SK-MEL-5 (cell line): ENCODE data around the gene MVB12B. TPM values are rescaled to one million over a fixed set of nuclear protein-coding genes. Genes with fewer than 3 reads are reported as not detected.
A peak's percentile ranks its signal among the peaks of the same experiment; 100 is the strongest.

Experiments used
- DNase-seq: peaks from one replicate; pipeline ENCODE4 v3.0.0-alpha.2; 2016; ENCODE audit warnings: low read depth, low spot score
- in situ Hi-C: cut with HindIII; loops from 2 replicates; pipeline ENCODE4 v1.10.0; 2016; ENCODE audit warnings: low sequenced_read_pairs, high pct_unique_total_duplicates, low pct_unique_long_range_greater_than_20kb
- total RNA-seq: library from RNA; depleted of rRNA; stranded (reverse); fragments of >200 nt; shearing (Covaris generic); gene quantifications from 2 replicates; pipeline ENCODE4 v1.2.3, GENCODE V29; 2014

The MVB12B gene
- total RNA-seq, 1 experiment from 2014 or later: 3.1 TPM

DNA sequence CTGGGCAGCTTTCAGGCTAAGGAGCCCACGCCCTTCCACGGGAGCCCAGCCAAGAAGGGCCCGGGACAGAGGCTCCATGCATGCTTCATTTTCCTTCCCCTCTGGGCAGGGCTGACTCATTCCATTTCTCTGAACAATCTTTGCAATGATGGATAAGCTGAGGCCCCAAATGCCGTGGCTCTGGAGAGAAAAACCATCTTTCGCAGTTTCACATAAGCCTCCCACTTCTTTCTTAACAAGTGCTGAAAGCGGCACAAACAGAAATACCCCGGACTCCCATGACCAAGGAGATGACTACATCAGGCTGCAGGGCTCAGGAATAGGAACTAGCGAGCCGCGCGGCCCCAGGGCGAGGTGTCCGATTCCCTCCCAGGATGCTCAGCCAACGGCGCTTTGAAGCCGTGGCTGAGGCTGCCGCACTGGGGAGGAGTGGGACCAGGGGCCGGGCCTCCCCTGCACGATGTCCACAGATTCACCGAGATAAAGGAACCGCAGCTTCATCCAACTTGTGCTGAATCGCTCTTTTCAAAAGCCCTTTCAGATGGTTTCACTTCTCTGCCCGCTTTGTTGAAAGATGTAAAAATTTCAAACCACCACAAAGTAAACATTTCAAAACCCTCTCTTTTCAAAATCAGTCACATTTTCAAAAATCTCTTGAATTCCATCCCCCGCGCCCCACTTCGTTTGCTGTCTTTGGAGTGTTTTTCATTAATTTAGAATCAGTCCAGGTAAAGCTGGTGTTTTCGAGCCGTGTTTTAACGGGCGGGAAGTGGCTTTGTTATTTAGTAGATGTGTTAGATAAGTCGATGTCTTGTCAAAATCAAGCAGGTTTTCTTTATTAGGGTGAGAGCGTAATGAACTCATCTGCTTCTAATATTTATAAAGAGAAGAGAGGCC lies 190.6 kb downstream of the MVB12B start:
- in situ Hi-C loops: no loop called here
- DNase-seq: peak; percentile 81

- DNase-seq: no peak
- in situ Hi-C loops: no loop called here
These were observed 191.3 kb downstream of the MVB12B start for GRCh38 chr9:126517833-126518356.

GRCh38 chr9:126518763-126519162 lies 192.1 kb downstream of the MVB12B start:
- no peak for DNase-seq
- in situ Hi-C loops: no loop called here

GRCh38 chr9:126519660-126520420 lies 193.2 kb downstream of the MVB12B start:
- DNase-seq: no peak
- in situ Hi-C loops: no loop called here

DNA sequence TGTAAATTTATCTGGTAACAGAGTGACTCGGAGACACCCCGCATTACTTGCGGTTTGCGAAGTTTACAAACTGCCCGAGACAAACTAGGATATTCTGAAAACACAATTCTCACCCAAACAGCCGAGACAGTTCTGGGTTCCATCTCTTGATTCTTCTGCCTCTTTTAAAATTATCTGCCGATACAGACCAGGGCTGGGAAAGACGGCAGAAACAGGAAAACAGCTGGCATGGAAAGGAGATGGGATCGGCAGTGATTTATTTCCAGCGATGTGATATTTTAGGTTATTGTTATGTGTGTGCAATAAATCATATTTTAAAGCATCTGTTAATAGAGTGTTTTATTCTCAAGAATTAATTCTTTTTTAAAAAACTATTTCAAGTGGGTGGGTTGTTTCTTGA lies 193.8 kb downstream of the MVB12B start:
- no peak for DNase-seq
- in situ Hi-C loops: no loop called here

DNA sequence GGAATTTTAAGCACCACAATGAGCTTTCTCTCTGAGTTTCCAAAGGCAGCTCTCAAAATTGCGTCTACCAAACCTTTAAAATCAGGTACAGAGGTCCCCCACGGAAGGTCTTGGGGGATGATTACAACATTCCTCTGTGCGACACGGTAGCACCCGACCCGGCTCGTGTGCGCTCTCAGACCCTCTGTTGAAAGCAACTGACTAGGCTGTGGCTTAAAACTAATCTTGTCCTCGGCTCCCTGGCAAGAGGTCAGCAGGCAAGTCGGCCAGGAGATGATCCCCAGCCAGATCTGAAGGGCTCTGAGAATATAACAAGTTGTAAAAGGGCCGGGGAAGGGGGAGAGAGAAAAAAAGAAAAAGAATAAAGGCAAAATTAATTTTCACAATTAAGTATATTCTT lies 194.5 kb downstream of the MVB12B start:
- in situ Hi-C loops: no loop called here
- no peak for DNase-seq

- in situ Hi-C loops: no loop called here
- no peak for DNase-seq
These were observed 194.9 kb downstream of the MVB12B start for GRCh38 chr9:126521551-126521950.

DNA sequence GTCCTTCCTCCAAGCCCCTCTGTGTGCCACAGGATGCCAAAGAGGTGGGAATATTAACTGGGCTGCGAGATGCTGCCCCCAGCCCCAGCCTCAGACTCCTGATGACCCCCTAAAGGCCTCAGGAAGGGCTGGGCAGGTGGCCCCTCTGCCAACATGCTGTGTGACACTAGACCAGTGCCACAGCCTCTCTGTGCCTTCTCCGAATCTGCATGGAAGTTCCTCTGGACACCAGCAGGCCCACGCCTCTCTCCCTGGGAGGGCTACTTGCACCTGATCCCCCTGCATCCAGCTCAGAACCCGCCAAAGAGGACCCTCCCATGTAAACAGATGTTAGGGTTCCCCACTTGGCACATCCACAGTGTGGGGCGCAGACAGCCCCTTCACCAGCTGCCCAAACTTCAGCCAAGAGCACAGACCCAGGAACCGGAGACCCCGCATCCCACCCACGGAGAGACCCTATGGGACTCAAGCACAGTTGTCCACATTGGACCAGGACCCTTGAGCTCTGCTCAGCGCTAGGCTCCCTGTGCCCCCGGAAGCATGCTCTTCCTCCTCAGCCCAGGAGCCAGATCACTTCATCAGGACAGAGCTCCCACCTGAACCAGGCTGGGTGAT lies 195.5 kb downstream of the MVB12B start:
- DNase-seq: no peak
- in situ Hi-C loops: no loop called here

DNA sequence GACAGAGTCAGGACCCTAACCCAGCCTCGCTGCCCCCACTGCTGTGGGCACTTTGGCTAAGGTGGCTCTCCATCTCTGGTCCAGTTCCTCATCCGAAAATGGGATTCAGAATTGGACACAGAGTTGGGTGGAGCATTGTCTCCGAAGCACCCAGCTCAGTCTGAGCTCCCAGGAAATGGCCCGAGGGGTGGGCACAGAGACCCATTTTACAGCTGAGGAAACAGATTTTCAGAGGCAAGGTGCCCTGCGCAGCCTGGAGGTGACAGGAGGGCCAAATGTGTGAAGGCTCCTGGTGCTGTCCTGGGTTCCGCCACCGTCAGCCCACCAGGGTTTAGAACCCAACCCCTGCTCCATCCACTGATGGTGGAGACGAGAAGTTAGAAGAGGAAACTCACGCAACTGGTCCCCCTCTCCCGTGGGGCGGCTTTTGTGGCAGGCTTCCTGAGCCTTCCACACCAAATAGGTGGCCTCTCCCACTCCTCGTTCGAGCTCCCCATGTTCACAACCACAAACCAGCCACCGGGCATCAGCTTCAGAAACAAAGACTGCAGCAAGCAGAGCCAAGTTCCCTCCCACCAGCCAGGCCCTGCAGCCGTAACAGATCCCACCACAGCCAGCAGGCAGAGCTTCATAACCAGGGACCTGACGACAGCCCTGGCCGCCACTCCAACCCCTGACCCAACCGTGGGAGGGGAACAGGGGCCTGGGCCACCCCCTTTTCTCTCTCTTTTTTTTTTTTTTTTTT lies 196.2 kb downstream of the MVB12B start:
- in situ Hi-C loops: no loop called here

DNA sequence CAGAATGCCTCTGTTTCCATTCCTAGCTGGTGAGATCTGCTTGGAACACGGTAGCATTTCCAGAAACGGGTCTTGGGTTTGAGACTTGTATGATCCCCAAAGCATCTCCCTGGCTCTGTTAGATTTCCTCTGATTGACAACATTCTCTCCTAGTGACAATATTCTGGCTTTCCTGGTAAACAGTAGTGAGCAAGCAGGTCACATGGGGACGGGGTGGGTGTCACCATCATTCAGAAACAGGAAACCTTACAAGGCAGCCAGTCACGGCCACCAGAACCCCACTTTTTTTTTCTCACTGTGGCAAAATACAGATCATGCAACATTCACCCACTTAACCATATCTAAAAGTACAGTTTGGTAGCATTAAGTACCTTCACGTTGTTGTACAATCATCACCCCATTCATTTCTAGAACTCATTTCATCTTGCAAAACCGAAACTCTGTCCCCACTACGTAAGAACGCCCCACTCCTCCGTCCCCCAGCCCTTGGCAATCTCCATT lies 197.0 kb downstream of the MVB12B start:
- in situ Hi-C loops: no loop called here

More for the DNA sequence above, 196.2 kb downstream of the MVB12B start:
- DNase-seq: no peak

GRCh38 chr9:126524353-126525077 lies 197.9 kb downstream of the MVB12B start:
- in situ Hi-C loops: no loop called here

More for the DNA sequence above, 197.0 kb downstream of the MVB12B start:
- no peak for DNase-seq

DNA sequence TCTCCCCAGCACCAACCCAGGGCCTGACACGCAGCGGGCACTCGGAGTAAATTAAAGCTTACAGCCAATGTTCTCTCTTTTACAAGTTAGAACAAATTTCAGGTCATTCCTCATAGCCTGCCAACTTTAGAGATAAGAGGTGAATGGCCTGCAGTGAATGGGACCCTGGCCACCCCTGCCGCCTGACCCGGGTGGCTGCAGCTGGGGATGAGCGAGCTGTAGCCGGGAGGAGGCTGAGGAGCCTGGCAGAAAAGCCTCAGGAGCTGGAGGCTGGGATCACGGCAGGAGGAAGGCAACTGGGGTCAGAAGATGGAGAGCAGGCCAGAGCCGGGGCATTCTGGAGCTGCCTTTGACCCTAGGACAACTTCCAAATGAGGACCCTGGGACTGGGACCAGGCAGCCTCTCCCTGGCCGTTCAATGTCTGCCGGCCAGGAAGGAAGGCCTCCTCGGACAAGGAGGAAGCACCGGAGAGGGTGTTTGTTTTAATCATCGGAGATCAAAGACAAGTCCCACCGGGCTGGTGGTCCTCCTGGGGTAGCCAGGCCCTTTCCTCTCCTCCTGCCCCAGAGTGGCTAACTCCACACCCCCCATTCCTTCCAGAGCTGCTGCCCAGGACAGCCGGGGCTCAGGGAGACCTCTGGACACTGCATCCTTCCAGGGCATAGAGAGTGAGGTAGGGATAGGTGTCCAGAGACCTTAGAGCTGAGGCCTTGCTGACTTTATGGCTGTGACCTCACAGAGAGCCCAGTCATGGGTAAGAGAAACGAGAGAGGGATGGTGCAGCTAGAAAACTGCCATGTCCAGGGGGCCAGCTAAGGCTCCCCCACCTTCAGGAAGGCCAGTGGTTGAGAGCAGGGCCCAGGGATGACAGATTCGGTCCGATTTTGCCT lies 199.8 kb downstream of the MVB12B start:
- DNase-seq: no peak
- in situ Hi-C loops: no loop called here

More at GRCh38 chr9:126524353-126525077, 197.9 kb downstream of the MVB12B start:
- DNase-seq: no peak

DNA sequence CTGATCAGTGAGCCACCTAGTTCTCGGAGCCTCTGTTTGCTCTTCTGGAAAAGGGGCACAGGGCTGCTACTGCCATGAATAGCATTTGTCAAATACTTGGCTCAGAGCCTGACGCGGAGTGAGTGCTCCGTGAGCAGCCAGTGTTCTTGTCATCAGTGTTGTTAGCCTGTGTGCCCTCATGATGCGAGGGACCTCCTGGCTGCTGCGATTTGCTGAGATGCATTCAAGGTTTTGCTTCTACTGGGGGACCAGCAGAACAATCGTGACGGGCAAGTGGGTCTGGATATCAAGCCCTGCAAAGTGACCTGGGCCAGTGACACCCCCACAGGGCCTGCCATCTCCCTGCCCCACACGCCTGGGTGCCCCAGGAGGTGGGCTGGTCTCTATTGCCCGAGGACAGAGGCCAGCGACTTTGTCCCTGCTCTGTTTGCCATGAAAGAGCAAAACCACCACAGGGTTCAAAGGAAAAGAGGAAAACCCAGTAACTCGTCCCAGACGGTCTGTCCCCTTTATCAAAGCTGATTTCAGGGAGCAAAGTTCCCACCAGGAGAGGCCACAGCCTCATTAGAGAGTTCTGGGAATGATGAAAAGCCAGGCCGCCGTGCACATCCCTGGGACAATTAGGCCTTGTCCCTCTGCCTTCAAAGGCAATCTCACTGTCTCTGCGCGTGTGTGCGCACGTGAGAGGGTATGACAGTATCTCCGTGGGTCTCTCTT lies 200.6 kb downstream of the MVB12B start:
- no peak for DNase-seq
- in situ Hi-C loops: no loop called here

GRCh38 chr9:126528111-126528510 lies 201.5 kb downstream of the MVB12B start:
- in situ Hi-C loops: no loop called here
- DNase-seq: no peak

DNA sequence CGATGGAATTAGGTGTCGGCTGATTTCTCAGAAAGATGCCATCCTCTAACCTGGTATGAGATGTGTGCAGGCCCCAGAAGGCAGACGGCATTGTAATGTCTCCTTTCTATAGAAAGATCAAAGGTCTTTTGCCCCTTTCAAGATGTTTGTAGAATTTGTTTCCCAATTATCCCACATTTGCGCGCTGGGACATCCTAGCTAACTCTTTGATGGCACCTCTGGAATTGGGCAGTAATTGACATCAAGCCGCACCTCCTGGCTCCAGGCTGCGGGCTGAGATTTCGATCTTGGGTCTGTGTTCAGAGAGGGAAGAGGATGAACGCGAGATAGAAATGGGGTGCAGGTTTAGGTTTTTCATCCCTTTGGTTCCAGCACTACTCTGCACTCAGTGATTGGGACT lies 202.3 kb downstream of the MVB12B start:
- in situ Hi-C loops: no loop called here
- DNase-seq: no peak
